Endothelial cell of umbilical vein (primary cell): ENCODE data around the gene SSB. TPM values are rescaled to one million over a fixed set of nuclear protein-coding genes. Genes with fewer than 3 reads are reported as not detected.

ENCODE experiments used
- BruUV-seq: library from RNA; stranded (reverse); fragments of 400-500 nt; replicated peaks from 2 replicates; lab custom pipeline; 2021; lab: Mats Ljungman, UMichigan
- CTCF ChIA-PET: fragments of 300-600, 350-600 bp; sonication (Branson Sonifier 250); formaldehyde crosslinking; loops from one replicate; lab custom pipeline; 2021; ENCODE audit warnings: antibody characterized with exemption, inconsistent platforms; lab: Charles Lee
- POLR2A ChIA-PET: fragments of 300-600, 350-600 bp; sonication (Branson Sonifier 250); formaldehyde crosslinking; loops from one replicate; lab custom pipeline; 2021; ENCODE audit warnings: antibody characterized with exemption, inconsistent platforms; lab: Charles Lee
- DNase-seq: peaks from one replicate; pipeline ENCODE4 v3.0.0-alpha.2; 2011; ENCODE audit warnings: low read depth, low spot score
- FAIRE-seq: peaks from 2 replicates; lab custom pipeline; 2011; peaks lifted over from hg19 to GRCh38; lab: Jason Lieb, UNC
- H2AFZ ChIP-seq: 2 replicates; pipeline ENCODE4 v1.6.0; 2012; ENCODE audit warnings: low read depth, low read length, control low read depth, inconsistent platforms
- H3K27ac ChIP-seq: 2 replicates; pipeline ENCODE4 v1.5.1; 2011; ENCODE audit warnings: low read depth, mild to moderate bottlenecking, control low read depth, low read length, moderate library complexity; ENCODE audit not compliant: insufficient read depth
- H3K27me3 ChIP-seq, 2 experiments: 2 replicates each; pipeline versions ENCODE4 v1.6.0 to v1.6.1; 2011; ENCODE audit warnings: low read length in 2 of 2, mixed read lengths in 1 of 2; ENCODE audit not compliant: control insufficient read depth in 2 of 2, insufficient read depth in 2 of 2
- H3K36me3 ChIP-seq, 2 experiments: 2 replicates in 1 of 2; 3 replicates in 1 of 2; pipeline ENCODE4 v1.5.1; 2011; ENCODE audit warnings: low read length in 2 of 2, mild to moderate bottlenecking in 1 of 2, moderate library complexity in 1 of 2; ENCODE audit not compliant: control insufficient read depth in 2 of 2, insufficient read depth in 2 of 2; ENCODE audit errors: extremely low read depth in 1 of 2
- H3K4me1 ChIP-seq: 3 replicates; pipeline ENCODE4 v1.5.1; 2011; ENCODE audit warnings: mild to moderate bottlenecking, low read length; ENCODE audit not compliant: control insufficient read depth, insufficient read depth; ENCODE audit errors: extremely low read depth
- H3K4me2 ChIP-seq: 2 replicates; pipeline ENCODE4 v1.6.1; 2011; ENCODE audit warnings: low read length, control low read depth, mixed read lengths; ENCODE audit not compliant: insufficient read depth
- H3K4me3 ChIP-seq, 3 experiments: fragments of 200-600 bp in 1 of 3; sonication (generic), shearing (Covaris generic) in 1 of 3; replicated peaks in 1 of 3; 2 replicates each; pipeline ENCODE4 v1.5.1; 2011 to 2016; ENCODE audit warnings: control low read depth in 3 of 3, low read length in 3 of 3, mild to moderate bottlenecking in 2 of 3, inconsistent platforms in 1 of 3, low read depth in 1 of 3, moderate library complexity in 1 of 3; ENCODE audit not compliant: insufficient read depth in 1 of 3
- H3K79me2 ChIP-seq: 2 replicates; pipeline ENCODE4 v1.6.0; 2012; ENCODE audit warnings: low read length, inconsistent platforms; ENCODE audit not compliant: control insufficient read depth, insufficient read depth
- H3K9ac ChIP-seq: replicated peaks from 2 replicates; pipeline ENCODE3; 2011; ENCODE audit warnings: low read length, control low read depth; ENCODE audit not compliant: insufficient read depth; ENCODE audit errors: extremely low read depth
- H3K9me1 ChIP-seq: replicated peaks from 3 replicates; pipeline ENCODE4 v1.6.0; 2011; ENCODE audit warnings: mild to moderate bottlenecking, low read length; ENCODE audit not compliant: control insufficient read depth, insufficient read depth; ENCODE audit errors: extremely low read depth
- H3K9me3 ChIP-seq: replicated peaks from 2 replicates; pipeline ENCODE4 v1.5.1; 2012; ENCODE audit warnings: low read length, inconsistent platforms; ENCODE audit not compliant: control insufficient read depth, insufficient read depth
- H4K20me1 ChIP-seq: replicated peaks from 2 replicates; pipeline ENCODE3; 2011; ENCODE audit warnings: mild to moderate bottlenecking, low read length; ENCODE audit not compliant: control insufficient read depth, insufficient read depth; ENCODE audit errors: extremely low read depth
- EZH2 ChIP-seq: IDR thresholded peaks from 2 replicates; pipeline ENCODE4 v1.6.1; 2012; ENCODE audit warnings: borderline replicate concordance, low read depth, mild to moderate bottlenecking, moderate library complexity, low read length, inconsistent platforms; ENCODE audit not compliant: severe bottlenecking
- FOS ChIP-seq: IDR thresholded peaks from 2 replicates; pipeline ENCODE4 v1.6.1; 2011; ENCODE audit warnings: mild to moderate bottlenecking, low read length, moderate library complexity, borderline replicate concordance; ENCODE audit not compliant: insufficient read depth
- GATA2 ChIP-seq: IDR thresholded peaks from 2 replicates; pipeline ENCODE4 v1.7.0; 2011; ENCODE audit warnings: low read depth, mild to moderate bottlenecking, moderate library complexity, mixed read lengths, low read length; ENCODE audit not compliant: insufficient read length, insufficient read depth
- JUN ChIP-seq: IDR thresholded peaks from 2 replicates; pipeline ENCODE4 v1.6.1; 2011; ENCODE audit warnings: borderline replicate concordance, low read depth; ENCODE audit not compliant: insufficient read length, insufficient read depth
- MAX ChIP-seq: IDR thresholded peaks from 2 replicates; pipeline ENCODE4 v1.6.1; 2011; ENCODE audit not compliant: insufficient read depth, insufficient read length
- MYC ChIP-seq: IDR thresholded peaks from one replicate; pipeline ENCODE4 v1.6.1; 2011; ENCODE audit warnings: mild to moderate bottlenecking, low read depth, low read length
- POLR2A ChIP-seq: IDR thresholded peaks from 2 replicates; pipeline ENCODE4 v1.6.1; 2012; ENCODE audit warnings: low read depth, mild to moderate bottlenecking, control low read depth, low read length
- POLR2AphosphoS5 ChIP-seq: IDR thresholded peaks from 2 replicates; pipeline ENCODE4 v1.6.1; 2012; ENCODE audit warnings: low read depth, mild to moderate bottlenecking, control low read depth, low read length, moderate library complexity; ENCODE audit not compliant: insufficient read depth
- dilution Hi-C: fragments of 300-500 bp; cut with MboI; formaldehyde crosslinking; loops from one replicate; pipeline ENCODE4 v1.15.0; 2019; ENCODE audit warnings: low sequenced_read_pairs; ENCODE audit not compliant: extremely low pct_ligation_motif_present
- intact Hi-C: fragments of 100-400 bp; cut with micrococcal nuclease; formaldehyde crosslinking; loops from one replicate; pipeline ENCODE4 v1.10.0; 2022
- polyA plus RNA-seq, 4 experiments: library from polyadenylated mRNA; depleted of rRNA in 3 of 4; stranded (reverse) in 3 of 4; unstranded in 1 of 4; fragments of >200 nt; gene quantifications; 2 replicates each; pipeline versions ENCODE4 v1.2.1 to v1.2.3, GENCODE V29; 2011 to 2012; ENCODE audit warnings: missing spikeins in 1 of 4
- total RNA-seq: library from RNA; stranded (reverse); gene quantifications from 2 replicates; pipeline ENCODE4 v1.2.3, GENCODE V29; 2021
- TF ChIP-seq, protein P1 (sequence below), 2 donors: IDR thresholded peaks; 1 replicate in 1 of 2; 2 replicates in 1 of 2; pipeline ENCODE4 v1.5.1; 2011; ENCODE audit warnings: low read length in 2 of 2, mild to moderate bottlenecking in 2 of 2, moderate library complexity in 2 of 2, control low read depth in 1 of 2, inconsistent platforms in 1 of 2, low read depth in 1 of 2; ENCODE audit not compliant: insufficient read depth in 1 of 2; ENCODE audit errors: extremely low read depth in 1 of 2

Gene SSB
- total and polyA plus RNA-seq, 2 donors (not counting 3 experiments of a cell fraction or from before 2014, with no cell fraction given): 36.1 to 125 TPM

GRCh38 chr2:169822785-169823392 lies 24.2 kb downstream of the SSB start:
- H4K20me1 ChIP-seq: no peaks in the 10 kb centered on the region
- peaks cover 23% of the 10 kb centered on the region for H3K4me1 ChIP-seq
- dilution Hi-C loops: no loop called here
- TF ChIP-seq MAX (no peak), FOS (no peak), POLR2A (no peak), EZH2 (no peak), POLR2AphosphoS5 (no peak), MYC (no peak), GATA2 (no peak), JUN (no peak)
- TF ChIP-seq, protein P1, sequence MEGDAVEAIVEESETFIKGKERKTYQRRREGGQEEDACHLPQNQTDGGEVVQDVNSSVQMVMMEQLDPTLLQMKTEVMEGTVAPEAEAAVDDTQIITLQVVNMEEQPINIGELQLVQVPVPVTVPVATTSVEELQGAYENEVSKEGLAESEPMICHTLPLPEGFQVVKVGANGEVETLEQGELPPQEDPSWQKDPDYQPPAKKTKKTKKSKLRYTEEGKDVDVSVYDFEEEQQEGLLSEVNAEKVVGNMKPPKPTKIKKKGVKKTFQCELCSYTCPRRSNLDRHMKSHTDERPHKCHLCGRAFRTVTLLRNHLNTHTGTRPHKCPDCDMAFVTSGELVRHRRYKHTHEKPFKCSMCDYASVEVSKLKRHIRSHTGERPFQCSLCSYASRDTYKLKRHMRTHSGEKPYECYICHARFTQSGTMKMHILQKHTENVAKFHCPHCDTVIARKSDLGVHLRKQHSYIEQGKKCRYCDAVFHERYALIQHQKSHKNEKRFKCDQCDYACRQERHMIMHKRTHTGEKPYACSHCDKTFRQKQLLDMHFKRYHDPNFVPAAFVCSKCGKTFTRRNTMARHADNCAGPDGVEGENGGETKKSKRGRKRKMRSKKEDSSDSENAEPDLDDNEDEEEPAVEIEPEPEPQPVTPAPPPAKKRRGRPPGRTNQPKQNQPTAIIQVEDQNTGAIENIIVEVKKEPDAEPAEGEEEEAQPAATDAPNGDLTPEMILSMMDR (IDR thresholded peaks at IDR 0.05; ENCODE audit: extremely low read depth in 1 of 2, insufficient read depth in 1 of 2, low read depth in 1 of 2, low read length in 2 of 2): no peak
- H3K27me3 ChIP-seq: no peaks in the 10 kb centered on the region
- H3K4me2 ChIP-seq: peak overlapping the region; percentile 38
- H3K4me3 ChIP-seq: no peak overlapping the region
- peaks cover 0 to 3% of the 10 kb centered on the region in 2 experiments for H3K36me3 ChIP-seq
- DNase-seq (no peak), FAIRE-seq (no peak)
- H3K9me3 ChIP-seq: no peaks in the 10 kb centered on the region
- H2AFZ ChIP-seq: no peak overlapping the region
- peaks cover 30% of the 10 kb centered on the region for H3K79me2 ChIP-seq
- no TSS peak for BruUV-seq
- POLR2A ChIA-PET: no interaction called here
- H3K9me1 ChIP-seq: no peaks in the 10 kb centered on the region
- CTCF ChIA-PET: interaction anchor here (2.2 kb wide), 1 partner anchor 10 kb away, joined by 16 read pairs; no protein-coding TSS in a partner anchor
- intact Hi-C loops: no loop called here
- H3K27ac ChIP-seq: no peak overlapping the region
- H3K9ac ChIP-seq: no peak overlapping the region
